Stimulated activated CD8-positive, alpha-beta memory T cell treated with anti-CD3 and anti-CD28 coated beads, Interleukin-7, amount 100 ng/mL, for 4 hours (primary cell): ENCODE results near the gene LIPM.

ENCODE experiments used
- DNase-seq, 2 donors: peaks; one replicate each; pipeline ENCODE4 v3.0.0-alpha.2; 2020; ENCODE audit warnings: low read depth in 2 of 2

The LIPM gene

GRCh38 chr10:88840104-88840503 is 37.6 kb downstream of the LIPM start:
- no peak for DNase-seq

GRCh38 chr10:88840881-88841280 is 38.4 kb downstream of the LIPM start:
- no peak for DNase-seq

DNA sequence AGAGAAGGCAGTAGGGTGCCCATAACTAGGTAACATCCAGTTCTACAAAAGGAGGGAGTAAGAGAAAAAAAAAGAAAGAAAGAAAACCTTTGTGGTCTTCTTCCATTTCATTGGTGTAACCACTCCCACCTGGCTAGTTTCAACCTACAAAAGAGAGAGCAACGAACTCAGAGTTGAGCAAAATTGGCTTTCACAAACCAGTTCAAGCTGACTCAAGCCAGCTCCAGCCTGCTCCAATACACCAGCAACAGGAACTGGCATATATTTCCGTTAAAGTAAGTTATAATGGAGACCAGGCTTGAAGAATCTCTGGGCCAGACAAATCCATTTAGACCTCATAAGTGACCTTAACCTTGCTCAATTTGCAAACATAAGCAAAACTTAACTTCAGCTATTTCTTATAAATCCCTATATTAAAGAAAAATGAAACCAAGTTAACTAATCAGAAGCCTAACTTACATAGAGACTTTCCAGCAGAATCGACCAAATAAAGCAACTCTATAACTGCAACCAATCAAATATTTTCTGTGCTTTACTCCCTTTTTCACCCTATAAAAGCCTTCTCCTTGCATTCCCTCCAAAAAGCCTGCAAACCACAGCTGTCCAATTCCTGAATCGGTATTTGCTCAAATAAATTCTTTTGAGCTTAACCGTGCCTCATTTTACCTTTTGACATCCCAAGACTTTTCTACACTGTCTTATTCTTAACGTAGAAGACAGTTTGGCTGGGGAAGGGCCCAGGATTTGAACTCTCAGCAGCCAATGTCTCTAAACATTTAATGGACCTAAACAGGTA is 39.0 kb downstream of the LIPM start:
- DNase-seq, result no peak

DNA sequence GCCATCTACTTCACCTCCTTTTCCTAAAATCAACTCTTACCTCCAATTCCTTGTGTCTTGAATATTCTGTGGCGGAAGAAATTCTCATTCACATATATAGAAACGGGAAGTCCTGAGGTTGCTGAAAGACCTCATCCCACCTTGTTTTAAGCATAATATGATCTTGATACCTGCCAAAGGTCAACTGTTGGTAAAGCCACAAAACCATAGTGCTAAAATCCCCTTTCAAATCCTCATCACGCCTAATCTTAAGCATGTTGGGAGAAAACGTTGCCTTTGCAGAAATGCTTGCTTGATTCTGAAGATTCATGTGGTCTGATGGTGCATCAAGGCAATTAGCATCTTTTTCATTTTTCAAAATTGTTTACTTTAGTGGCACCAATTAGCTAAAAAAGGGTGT is 40.6 kb downstream of the LIPM start:
- DNase-seq, result no peak

DNA sequence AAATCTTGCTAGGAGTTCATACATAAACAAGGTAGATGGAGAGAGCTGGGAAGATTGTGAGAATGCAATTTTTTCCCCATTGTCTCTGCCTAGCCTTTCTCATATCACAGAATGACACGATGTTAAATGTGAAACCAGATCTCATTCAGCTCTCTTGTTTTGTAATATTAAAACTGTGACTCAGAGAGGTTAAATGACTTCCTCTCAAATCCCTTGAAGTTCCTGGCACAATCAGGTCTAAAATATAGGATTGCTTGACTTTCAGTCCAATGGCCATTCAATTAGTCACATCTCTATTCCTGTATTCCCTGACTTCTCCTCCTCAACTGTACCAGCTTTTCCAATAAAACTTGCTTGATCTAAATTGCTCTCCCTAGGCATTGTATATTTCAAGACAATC is 46.0 kb downstream of the LIPM start:
- DNase-seq, result no peak

DNA sequence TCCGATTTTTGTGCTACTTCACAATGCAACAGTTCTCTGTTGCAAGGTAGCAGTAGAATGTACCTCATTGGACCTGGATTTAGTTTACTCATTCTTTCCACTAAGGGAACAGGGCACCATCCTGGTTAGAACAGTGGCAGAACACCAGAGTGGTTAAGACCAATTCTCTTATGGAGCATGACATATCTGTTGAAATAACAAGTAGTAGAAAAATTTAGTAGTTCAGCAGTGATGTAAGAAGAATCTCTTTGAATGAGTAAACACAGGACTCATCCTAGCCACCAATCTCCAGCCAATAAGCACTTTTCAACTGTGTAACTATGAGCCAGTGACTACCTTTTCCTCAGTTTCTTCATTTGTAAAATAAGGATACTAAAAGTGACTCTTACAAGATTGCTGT is 46.7 kb downstream of the LIPM start:
- no peak for DNase-seq

DNA sequence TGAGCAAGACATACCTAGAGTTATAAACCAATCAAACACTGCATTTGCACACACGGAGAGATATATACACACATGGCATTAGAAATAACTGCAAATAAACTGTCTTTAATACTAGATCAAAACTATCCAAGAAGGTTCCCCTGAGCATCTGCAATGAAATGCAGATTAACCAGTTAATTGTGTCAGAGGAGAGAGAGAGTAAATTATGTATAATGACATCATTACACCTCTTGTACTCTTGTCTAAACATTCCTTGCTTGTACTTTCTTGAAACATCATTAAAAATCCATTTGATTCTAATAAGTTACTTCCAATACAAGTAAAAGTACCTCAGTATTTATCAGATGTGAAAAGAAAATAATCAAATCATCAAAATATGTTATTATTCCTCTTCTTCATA is 48.2 kb downstream of the LIPM start:
- no peak for DNase-seq

DNA sequence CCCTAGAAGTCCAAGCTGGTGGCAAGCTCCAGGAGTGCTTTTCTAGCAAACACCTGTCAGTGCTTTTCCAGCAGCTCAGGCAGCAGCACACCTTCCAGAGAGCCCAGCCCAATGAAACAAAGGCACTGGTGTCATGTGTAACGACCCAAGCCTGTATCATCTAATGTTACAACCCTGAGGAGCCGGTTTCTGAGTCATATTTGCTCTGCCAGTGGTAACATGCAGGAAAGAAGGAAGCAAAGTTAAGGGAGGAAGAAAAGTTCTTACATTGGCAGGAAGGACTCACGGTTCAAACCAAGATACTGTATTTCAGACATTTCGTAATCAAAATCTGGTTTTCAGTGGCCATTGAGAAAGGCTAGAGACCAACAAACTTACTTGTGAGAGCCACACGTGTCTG is 49.2 kb downstream of the LIPM start, which contains the start of gene ANKRD22:
TSS of gene ANKRD22 (minus strand) at position 139 of the 400 bp plus-strand sequence. CDS start 237 bp downstream, outside the sequence.
- no peak for DNase-seq

DNA sequence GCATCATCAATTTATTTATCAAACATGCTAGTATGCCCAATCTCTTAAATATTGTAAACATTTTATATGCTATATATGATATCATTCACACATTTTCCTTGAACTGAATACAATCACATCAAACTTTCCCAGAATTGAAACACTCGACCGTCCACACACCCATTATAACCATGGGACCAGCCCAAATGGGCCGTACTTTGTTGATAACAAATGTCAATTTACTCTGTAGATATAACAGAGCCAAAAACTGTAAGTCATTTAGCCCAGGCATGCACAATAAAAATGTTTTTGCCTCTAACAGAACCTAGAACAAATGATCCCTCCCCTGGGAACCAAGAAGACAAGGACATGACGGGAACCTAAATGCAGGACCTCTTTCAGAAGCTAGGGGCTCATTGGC is 49.8 kb downstream of the LIPM start:
- no peak for DNase-seq

- no peak for DNase-seq
These were observed 50.8 kb downstream of the LIPM start for GRCh38 chr10:88853155-88853881.

DNA sequence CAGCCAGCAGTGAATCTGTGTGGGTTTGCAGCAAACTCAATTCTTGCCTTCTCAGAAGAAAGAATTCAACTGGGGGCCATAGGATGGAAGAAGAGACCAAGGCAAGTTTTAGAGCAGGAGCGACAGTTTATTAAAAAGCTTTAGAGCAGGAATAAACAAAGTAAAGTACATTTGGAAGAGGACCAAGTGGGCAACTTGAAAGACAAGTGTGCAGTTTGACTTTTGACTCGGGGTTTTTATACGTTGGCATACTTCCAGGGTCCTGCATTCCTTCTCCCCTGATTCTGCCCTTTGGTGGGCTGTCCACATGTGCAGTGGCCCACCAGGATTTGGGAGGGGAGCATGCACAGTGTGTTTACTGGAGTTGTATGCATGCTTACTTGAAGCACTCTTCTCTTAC is 52.2 kb downstream of the LIPM start:
- no peak for DNase-seq

- DNase-seq, result no peak
These were observed 55.3 kb downstream of the LIPM start for GRCh38 chr10:88857831-88858230.

- no peak for DNase-seq
These were observed 56.0 kb downstream of the LIPM start for GRCh38 chr10:88858491-88858890.

DNA sequence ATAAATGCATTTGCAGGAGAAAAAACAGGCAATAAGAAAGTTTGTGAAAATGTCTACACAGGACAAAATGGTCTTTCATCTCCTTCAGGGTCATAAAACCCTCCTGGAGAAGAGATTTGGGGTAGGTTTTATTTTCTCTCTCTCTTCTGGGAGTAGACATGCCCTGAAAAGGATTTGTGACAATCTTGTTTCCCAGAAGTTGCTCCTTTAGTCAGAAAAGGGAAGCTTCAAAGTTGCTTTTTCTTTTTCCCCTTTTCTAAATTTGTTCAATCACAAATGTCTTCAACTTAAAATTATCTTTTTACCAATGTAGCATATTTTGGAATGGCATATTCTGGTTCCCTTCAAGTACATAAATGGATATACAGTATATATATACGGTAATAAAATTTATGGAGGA is 58.5 kb downstream of the LIPM start:
- no peak for DNase-seq

GRCh38 chr10:88865281-88865876 is 62.8 kb downstream of the LIPM start:
- no peak for DNase-seq

DNA sequence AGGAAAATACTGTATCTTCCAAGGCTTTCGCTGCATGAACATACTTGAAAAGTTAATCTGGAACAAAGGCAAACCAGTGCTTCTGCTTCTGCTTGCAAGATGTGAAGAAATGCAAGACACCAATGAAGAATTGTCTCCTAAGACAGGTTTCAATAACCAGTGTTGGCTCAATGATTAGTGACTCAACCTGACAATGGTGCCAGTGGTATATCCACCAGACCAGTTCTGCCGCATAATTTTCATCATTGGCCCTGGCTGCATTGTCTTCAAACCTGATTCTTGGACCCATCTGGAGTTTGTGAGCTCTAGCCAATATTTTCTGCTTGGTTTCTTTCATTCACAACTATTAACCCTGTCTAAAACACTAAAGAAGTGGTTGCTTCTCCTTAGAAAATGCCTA is 63.9 kb downstream of the LIPM start:
- no peak for DNase-seq

GRCh38 chr10:88870089-88870488 is 67.6 kb downstream of the LIPM start:
- DNase-seq, result no peak
